NB4 (cell line): ENCODE data around the gene NPY2R.

ENCODE experiments used
- POLR2A ChIP-seq: IDR thresholded peaks from 2 replicates; pipeline ENCODE4 v1.6.1; 2011; ENCODE audit warnings: mild to moderate bottlenecking; ENCODE audit not compliant: insufficient read length; ENCODE audit errors: extremely low read depth
- TF ChIP-seq, protein P1 (sequence below): IDR thresholded peaks from one replicate; pipeline ENCODE4 v1.5.1; 2012; ENCODE audit warnings: low read depth, low read length

DNA sequence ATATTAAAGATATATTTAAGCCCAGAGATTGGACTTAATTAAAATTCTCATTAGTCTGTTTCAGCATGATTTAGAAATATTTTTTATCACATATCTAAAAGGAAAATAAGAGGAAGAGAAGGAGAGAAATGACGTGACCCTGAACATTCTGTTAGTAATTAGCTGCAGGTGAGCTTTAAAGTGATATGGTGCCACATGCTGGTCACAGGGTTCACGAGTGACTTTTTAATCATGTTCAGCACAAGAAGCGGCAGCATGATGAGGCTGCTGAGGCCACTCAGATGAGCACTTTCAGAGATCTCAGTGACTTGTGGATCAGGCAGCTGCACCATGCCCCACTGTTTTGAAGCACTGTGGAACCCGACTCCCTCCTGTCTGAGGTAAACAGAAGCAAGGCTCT lies 37.9 kb upstream of the NPY2R start:
- TF ChIP-seq, protein P1, sequence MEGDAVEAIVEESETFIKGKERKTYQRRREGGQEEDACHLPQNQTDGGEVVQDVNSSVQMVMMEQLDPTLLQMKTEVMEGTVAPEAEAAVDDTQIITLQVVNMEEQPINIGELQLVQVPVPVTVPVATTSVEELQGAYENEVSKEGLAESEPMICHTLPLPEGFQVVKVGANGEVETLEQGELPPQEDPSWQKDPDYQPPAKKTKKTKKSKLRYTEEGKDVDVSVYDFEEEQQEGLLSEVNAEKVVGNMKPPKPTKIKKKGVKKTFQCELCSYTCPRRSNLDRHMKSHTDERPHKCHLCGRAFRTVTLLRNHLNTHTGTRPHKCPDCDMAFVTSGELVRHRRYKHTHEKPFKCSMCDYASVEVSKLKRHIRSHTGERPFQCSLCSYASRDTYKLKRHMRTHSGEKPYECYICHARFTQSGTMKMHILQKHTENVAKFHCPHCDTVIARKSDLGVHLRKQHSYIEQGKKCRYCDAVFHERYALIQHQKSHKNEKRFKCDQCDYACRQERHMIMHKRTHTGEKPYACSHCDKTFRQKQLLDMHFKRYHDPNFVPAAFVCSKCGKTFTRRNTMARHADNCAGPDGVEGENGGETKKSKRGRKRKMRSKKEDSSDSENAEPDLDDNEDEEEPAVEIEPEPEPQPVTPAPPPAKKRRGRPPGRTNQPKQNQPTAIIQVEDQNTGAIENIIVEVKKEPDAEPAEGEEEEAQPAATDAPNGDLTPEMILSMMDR: no peak
- TF ChIP-seq POLR2A: no peak
